ENCODE data around the gene P2RY13. TPM values are rescaled to one million over a fixed set of nuclear protein-coding genes. Genes with fewer than 3 reads are reported as not detected.

Gene P2RY13
- total RNA-seq, 1 experiment from 2014 or later: not detected

- CTCF ChIA-PET: interaction anchor here (0.5 to 0.7 kb wide), 3 partner anchors 11 to 611 kb away, joined by 3 read pairs; no protein-coding TSS in a partner anchor
- Histone ChIP-seq H4K20me1 (ENCODE audit: low read length) (no peaks in the 10 kb centered on the region), H3K36me3 (ENCODE audit: low read depth, low read length) (no peaks in the 10 kb centered on the region), H3K9ac (ENCODE audit: low read length) (peak within 1 kb of the TSS; percentile 68), H3K4me3 (ENCODE audit: low read length) (peak within 1 kb of the TSS; percentile 72), H3K4me2 (ENCODE audit: low read length) (peak within 1 kb of the TSS; percentile 89), H3K79me2 (ENCODE audit: low read length) (peaks cover 52% of the 10 kb centered on the region), H3K9me3 (ENCODE audit: low read length) (no peaks in the 10 kb centered on the region), H3K4me1 (ENCODE audit: insufficient read depth, low read length) (peaks cover 76% of the 10 kb centered on the region), H3K27me3 (ENCODE audit: low read length) (no peaks in the 10 kb centered on the region), H3K27ac (ENCODE audit: low read length) (peak within 1 kb of the TSS; percentile 89), H3F3A (ENCODE audit: low read length, unreplicated experiment) (peaks cover 6% of the 10 kb centered on the region), H2AFZ (ENCODE audit: low read length) (peak within 1 kb of the TSS; percentile 32; the same call in 1 of the 2 replicates), H3K9me2 (replicated peaks; ENCODE audit: low read length) (no peaks in the 10 kb centered on the region)
- TF ChIP-seq EZH2phosphoT487 (IDR thresholded peaks at IDR 0.05; ENCODE audit: borderline replicate concordance, low read length): no peak
- no peak for TF ChIP-seq EZH2 (IDR thresholded peaks at IDR 0.05; ENCODE audit: low read length, unreplicated experiment)
- no peak for TF ChIP-seq CTCF (conservative IDR thresholded peaks at IDR 0.05; ENCODE audit: low read depth, low read length)
- peak; percentile 75 for ATAC-seq
- intact Hi-C loops (cut with micrococcal nuclease): loop anchor here (1.0 to 5.0 kb wide), 2 partner anchors 11 to 591 kb away; no protein-coding TSS in a partner anchor
- TSS peak; percentile 83 for BruUV-seq (replicated peaks)
- POLR2A ChIA-PET (ENCODE audit: unreplicated experiment): interaction anchor here (0.7 kb wide), 1 partner anchor 12 kb away, joined by 10 read pairs; no protein-coding TSS in a partner anchor
- peak; percentile 95 for DNase-seq
Measured at GRCh38 chr3:151316267-151316991, 12.9 kb downstream of the P2RY13 start, which contains the start of gene GPR87. Gene GPR87, minus strand, starts transcription at chr3:151316820. Its CDS starts 16,720 bp downstream, at chr3:151300100.

GRCh38 chr3:151315846-151316245, 13.5 kb downstream of the P2RY13 start:
- DNase-seq: peak; percentile 29
- peak overlapping the region; percentile 68 for H3K9ac ChIP-seq (ENCODE audit: low read length)
- H3K9me3 ChIP-seq (ENCODE audit: low read length): no peaks in the 10 kb centered on the region
- no peaks in the 10 kb centered on the region for H3K9me2 ChIP-seq (replicated peaks; ENCODE audit: low read length)
- peak overlapping the region; percentile 72 for H3K4me3 ChIP-seq (ENCODE audit: low read length)
- H3K36me3 ChIP-seq (ENCODE audit: low read depth, low read length): no peaks in the 10 kb centered on the region
- H4K20me1 ChIP-seq (ENCODE audit: low read length): no peaks in the 10 kb centered on the region
- ATAC-seq: no peak
- ChIA-PET POLR2A (ENCODE audit: unreplicated experiment) (no interaction called here), CTCF (interaction anchor here (0.6 kb wide), 1 partner anchor 10 kb away, joined by 3 read pairs; no protein-coding TSS in a partner anchor)
- TF ChIP-seq EZH2 (IDR thresholded peaks at IDR 0.05; ENCODE audit: low read length, unreplicated experiment) (no peak), CTCF (conservative IDR thresholded peaks at IDR 0.05; ENCODE audit: low read depth, low read length) (no peak), EZH2phosphoT487 (IDR thresholded peaks at IDR 0.05; ENCODE audit: borderline replicate concordance, low read length) (no peak)
- H3F3A ChIP-seq (ENCODE audit: low read length, unreplicated experiment): peaks cover 6% of the 10 kb centered on the region
- peak overlapping the region; percentile 89 for H3K4me2 ChIP-seq (ENCODE audit: low read length)
- no TSS peak for BruUV-seq (replicated peaks)
- no peaks in the 10 kb centered on the region for H3K27me3 ChIP-seq (ENCODE audit: low read length)
- no peak overlapping the region for H2AFZ ChIP-seq (ENCODE audit: low read length)
- intact Hi-C loops (cut with micrococcal nuclease): loop anchor here (1.0 to 5.0 kb wide), 2 partner anchors 11 to 591 kb away; no protein-coding TSS in a partner anchor
- H3K27ac ChIP-seq (ENCODE audit: low read length): peak overlapping the region; percentile 89
- peaks cover 56% of the 10 kb centered on the region for H3K79me2 ChIP-seq (ENCODE audit: low read length)
- H3K4me1 ChIP-seq (ENCODE audit: insufficient read depth, low read length): peaks cover 70% of the 10 kb centered on the region

Measured in PC-3 (cell line).